ENCODE data around the gene SMURF2. TPM values are rescaled to one million over a fixed set of nuclear protein-coding genes. Genes with fewer than 3 reads are reported as not detected.

SMURF2 gene
- total RNA-seq, 1 experiment from 2014 or later = 127 TPM

- ATAC-seq (no peak), DNase-seq (ENCODE audit: low read depth, low spot score) (no peak)
- no peaks in the 10 kb centered on the region for H3K9me2 ChIP-seq (ENCODE audit: insufficient read depth)
- peaks cover 64% of the 10 kb centered on the region for H3K79me2 ChIP-seq (ENCODE audit: insufficient read depth, low read length)
- no peak overlapping the region for H3K4me2 ChIP-seq (ENCODE audit: low read length)
- H3K4me3 ChIP-seq (replicated peaks in 1 of 2; ENCODE audit: low read depth in 1 of 2, low read length in 2 of 2) = no peak overlapping the region
- intact Hi-C loops (cut with micrococcal nuclease) = no loop called here
- no peaks in the 10 kb centered on the region for H3K9me3 ChIP-seq (ENCODE audit: control insufficient read depth in 1 of 2, insufficient read depth in 1 of 2, low read depth in 1 of 2, low read length in 2 of 2)
- H3K36me3 ChIP-seq (ENCODE audit: control insufficient read depth in 1 of 2, insufficient read depth in 2 of 2, low read length in 2 of 2) = peaks cover 49 to 64% of the 10 kb centered on the region in 2 experiments
- no peak overlapping the region for H3K9ac ChIP-seq (ENCODE audit: low read length)
- no TSS peak for BruUV-seq (replicated peaks)
- no peaks in the 10 kb centered on the region; the same call in 1 of the 2 replicates for H4K20me1 ChIP-seq (ENCODE audit: insufficient read depth)
- POLR2A ChIA-PET = interaction anchor here (0.5 to 1.3 kb wide), 3 partner anchors 9 to 74 kb away, joined by 3 to 4 read pairs (median 3); no protein-coding TSS in a partner anchor
- no peaks in the 10 kb centered on the region for H3K4me1 ChIP-seq (ENCODE audit: control insufficient read depth in 1 of 2, insufficient read depth in 2 of 2, low read length in 2 of 2)
- RAD21 ChIA-PET (ENCODE audit: low non-redundant PET in 1 of 2, low total read pairs in 2 of 2, uncharacterized antibody in 2 of 2, unreplicated experiment in 2 of 2) = no interaction called here
- CTCF ChIA-PET = interaction anchor here (1.1 to 1.2 kb wide), 2 partner anchors 74 to 161 kb away, joined by 3 read pairs; no protein-coding TSS in a partner anchor
- TF ChIP-seq ZFX (IDR thresholded peaks at IDR 0.05) = no peak
- TF ChIP-seq TCF7L2 (IDR thresholded peaks at IDR 0.05; ENCODE audit: borderline replicate concordance, extremely low read depth, insufficient read depth, insufficient read length) = no peak
- TF ChIP-seq CBX3 (IDR thresholded peaks at IDR 0.05; ENCODE audit: low read depth) = no peak
- no peak for TF ChIP-seq EGR1 (IDR thresholded peaks at IDR 0.05; ENCODE audit: low read depth)
- no peak for TF ChIP-seq REST (IDR thresholded peaks at IDR 0.05; ENCODE audit: low read depth)
- TF ChIP-seq ZBTB33 (IDR thresholded peaks at IDR 0.05; ENCODE audit: extremely low read depth, insufficient replicate concordance, low read length) = no peak
- TF ChIP-seq SRF (IDR thresholded peaks at IDR 0.05; ENCODE audit: low read depth) = no peak
- no peak for TF ChIP-seq ELF1 (IDR thresholded peaks at IDR 0.05; ENCODE audit: borderline replicate concordance, low read depth)
- TF ChIP-seq MAX (IDR thresholded peaks at IDR 0.05) = no peak
- no peak for TF ChIP-seq SIN3A (IDR thresholded peaks at IDR 0.05; ENCODE audit: low read depth)
- no peak for TF ChIP-seq ZNF274 (IDR thresholded peaks at IDR 0.05; ENCODE audit: low read depth, low read length)
- no peak for TF ChIP-seq CEBPB (IDR thresholded peaks at IDR 0.05; ENCODE audit: low read depth)
- TF ChIP-seq YY1 (IDR thresholded peaks at IDR 0.05; ENCODE audit: extremely low read depth, insufficient replicate concordance, low read depth, low read length) = no peak
- no peak for TF ChIP-seq POLR2AphosphoS5 (IDR thresholded peaks at IDR 0.05; ENCODE audit: low read depth, low read length)
- no peak for TF ChIP-seq EZH2 (IDR thresholded peaks at IDR 0.05)
- no peak for TF ChIP-seq EZH2phosphoT487 (IDR thresholded peaks at IDR 0.05; ENCODE audit: borderline replicate concordance)
- no peak for TF ChIP-seq SP1 (IDR thresholded peaks at IDR 0.05; ENCODE audit: low read depth)
- no peak for TF ChIP-seq RAD21 (IDR thresholded peaks at IDR 0.05; ENCODE audit: low read depth)
- H3K27ac ChIP-seq (ENCODE audit: low read depth, low read length) = no peak overlapping the region
- no peak overlapping the region for H2AFZ ChIP-seq (ENCODE audit: low read depth, low read length, poor library complexity, severe bottlenecking)
- H3K27me3 ChIP-seq (ENCODE audit: insufficient read depth, low read length) = no peaks in the 10 kb centered on the region
Observed at GRCh38 chr17:64575431-64575830, 86.7 kb downstream of the SMURF2 start.

Measured in HCT116 (cell line).